IMR-90 (cell line): ENCODE measurements around the gene APCDD1L. TPM values are rescaled to one million over a fixed set of nuclear protein-coding genes. Genes with fewer than 3 reads are reported as not detected.

ENCODE experiments used
- ATAC-seq: fragments of 200-7000 bp; cut with Tn5 transposase; 2 replicates; pipeline ENCODE4 v1.9.1; 2020; ENCODE audit warnings: low read depth, mild to moderate bottlenecking, moderate library complexity
- BruUV-seq: library from RNA; stranded (reverse); fragments of 400-500 nt; replicated peaks from 2 replicates; lab custom pipeline; 2021; lab: Mats Ljungman, UMichigan
- CTCF ChIA-PET: fragments of 300-600 bp; formaldehyde crosslinking; extraction: SDS; loops from one replicate; lab custom pipeline; 2021; ENCODE audit warnings: antibody characterized with exemption; lab: Yijun Ruan, JAX
- POLR2A ChIA-PET: fragments of 300-600 bp; sonication (Branson Sonifier 250); formaldehyde crosslinking; loops from one replicate; lab custom pipeline; 2022; ENCODE audit warnings: antibody characterized with exemption; ENCODE audit not compliant: unreplicated experiment; lab: Charles Lee
- DNase-seq: peaks from one replicate; pipeline ENCODE4 v3.0.0; 2013
- H2AFZ ChIP-seq: replicated peaks from 2 replicates; pipeline ENCODE3; 2013; ENCODE audit warnings: low read length, mild to moderate bottlenecking; ENCODE audit not compliant: poor library complexity
- H2AK5ac ChIP-seq: 2 replicates; pipeline ENCODE4 v1.6.1; 2013; ENCODE audit warnings: low read depth, low read length, inconsistent platforms
- H2AK9ac ChIP-seq: replicated peaks from 2 replicates; pipeline ENCODE3; 2013; ENCODE audit warnings: mild to moderate bottlenecking, low read depth, low read length, moderate library complexity; ENCODE audit not compliant: poor library complexity
- H2BK120ac ChIP-seq: 2 replicates; pipeline ENCODE4 v1.6.1; 2013; ENCODE audit warnings: low read depth, low read length, inconsistent platforms
- H2BK15ac ChIP-seq: 3 replicates; pipeline ENCODE4 v1.6.1; 2013; ENCODE audit warnings: low read depth, low read length, inconsistent platforms
- H2BK20ac ChIP-seq: 2 replicates; pipeline ENCODE4 v1.6.1; 2013; ENCODE audit warnings: low read depth, mild to moderate bottlenecking, inconsistent platforms, low read length, moderate library complexity
- H2BK5ac ChIP-seq: 2 replicates; pipeline ENCODE4 v1.6.1; 2013; ENCODE audit warnings: mild to moderate bottlenecking, low read depth, low read length, inconsistent platforms; ENCODE audit not compliant: poor library complexity, severe bottlenecking
- H3K14ac ChIP-seq: replicated peaks from 2 replicates; pipeline ENCODE4 v1.6.1; 2013; ENCODE audit warnings: low read depth, low read length, inconsistent platforms
- H3K18ac ChIP-seq: 2 replicates; pipeline ENCODE4 v1.6.1; 2013; ENCODE audit warnings: low read depth, low read length, control low read depth
- H3K23ac ChIP-seq: 2 replicates; pipeline ENCODE4 v1.6.1; 2013; ENCODE audit warnings: low read depth, low read length, inconsistent platforms
- H3K27ac ChIP-seq: 2 replicates; pipeline ENCODE4 v1.5.1; 2013; ENCODE audit warnings: mild to moderate bottlenecking, control low read depth, low read length; ENCODE audit not compliant: insufficient read depth
- H3K27me3 ChIP-seq: 2 replicates; pipeline ENCODE4 v1.6.1; 2013; ENCODE audit warnings: low read length; ENCODE audit not compliant: control insufficient read depth, insufficient read depth
- H3K36me3 ChIP-seq: 2 replicates; pipeline ENCODE4 v1.6.1; 2013; ENCODE audit warnings: low read length, mixed read lengths; ENCODE audit not compliant: control insufficient read depth, insufficient read depth
- H3K4ac ChIP-seq: 2 replicates; pipeline ENCODE4 v1.6.1; 2013; ENCODE audit warnings: low read depth, low read length, inconsistent platforms
- H3K4me1 ChIP-seq: 2 replicates; pipeline ENCODE4 v1.6.1; 2013; ENCODE audit warnings: low read length, mixed read lengths; ENCODE audit not compliant: control insufficient read depth, insufficient read depth
- H3K4me2 ChIP-seq: 2 replicates; pipeline ENCODE4 v1.6.1; 2013; ENCODE audit warnings: low read depth, mild to moderate bottlenecking, control low read depth, low read length, moderate library complexity
- H3K4me3 ChIP-seq: 2 replicates; pipeline ENCODE4 v1.5.1; 2013; ENCODE audit warnings: low read depth, mild to moderate bottlenecking, control low read depth, low read length, moderate library complexity; ENCODE audit not compliant: insufficient read depth
- H3K56ac ChIP-seq: 2 replicates; pipeline ENCODE4 v1.6.1; 2013; ENCODE audit warnings: low read length, inconsistent platforms; ENCODE audit not compliant: insufficient read depth; ENCODE audit errors: extremely low read depth
- H3K79me1 ChIP-seq, 2 experiments: 2 replicates each; pipeline ENCODE4 v1.6.1; 2013; ENCODE audit warnings: low read length in 2 of 2, inconsistent platforms in 1 of 2, low read depth in 1 of 2
- H3K9ac ChIP-seq: 2 replicates; pipeline ENCODE4 v1.6.1; 2013; ENCODE audit warnings: low read depth, low read length, control low read depth
- H3K9me1 ChIP-seq: 2 replicates; pipeline ENCODE4 v1.6.1; 2013; ENCODE audit warnings: low read length, inconsistent platforms; ENCODE audit not compliant: insufficient read depth
- H3K9me3 ChIP-seq: 2 replicates; pipeline ENCODE4 v1.6.1; 2013; ENCODE audit warnings: low read length; ENCODE audit not compliant: control insufficient read depth, insufficient read depth
- H4K20me1 ChIP-seq: 2 replicates; pipeline ENCODE4 v1.6.1; 2013; ENCODE audit warnings: low read length, inconsistent platforms; ENCODE audit not compliant: insufficient read depth
- H4K5ac ChIP-seq: 2 replicates; pipeline ENCODE4 v1.6.1; 2013; ENCODE audit warnings: mild to moderate bottlenecking, low read depth, low read length, control low read depth
- H4K8ac ChIP-seq, 2 experiments: 2 replicates each; pipeline ENCODE4 v1.6.1; 2013; ENCODE audit warnings: low read depth in 2 of 2, low read length in 2 of 2, control low read depth in 1 of 2, inconsistent platforms in 1 of 2
- H4K91ac ChIP-seq: 2 replicates; pipeline ENCODE4 v1.6.1; 2013; ENCODE audit warnings: low read depth, low read length, inconsistent platforms; ENCODE audit not compliant: insufficient read depth
- CHD1 ChIP-seq: IDR thresholded peaks from 2 replicates; pipeline ENCODE4 v1.6.1; 2012; ENCODE audit warnings: low read depth, low read length, improper control_type of control experiment
- FOS ChIP-seq: fragments of 150-350 bp; IDR thresholded peaks from 2 replicates; pipeline ENCODE4 v1.6.1; 2016; ENCODE audit warnings: low read depth, low read length
- MAFK ChIP-seq: IDR thresholded peaks from 2 replicates; pipeline ENCODE4 v1.6.1; 2012; ENCODE audit warnings: low read depth, low read length, improper control_type of control experiment
- MXI1 ChIP-seq: IDR thresholded peaks from 2 replicates; pipeline ENCODE4 v1.6.1; 2012; ENCODE audit warnings: low read depth, mild to moderate bottlenecking, low read length, moderate library complexity, borderline replicate concordance
- NFE2L2 ChIP-seq: fragments of 150-350 bp; IDR thresholded peaks from 2 replicates; pipeline ENCODE4 v1.6.1; 2016; ENCODE audit warnings: low read depth, mild to moderate bottlenecking, low read length
- POLR2A ChIP-seq: IDR thresholded peaks from 2 replicates; pipeline ENCODE4 v1.6.1; 2012; ENCODE audit warnings: mild to moderate bottlenecking, low read depth, low read length
- RCOR1 ChIP-seq: IDR thresholded peaks from 2 replicates; pipeline ENCODE4 v1.6.1; 2012; ENCODE audit warnings: mild to moderate bottlenecking, low read length, improper control_type of control experiment; ENCODE audit not compliant: insufficient replicate concordance
- RFX5 ChIP-seq: IDR thresholded peaks from 2 replicates; pipeline ENCODE4 v1.8.0; 2012; ENCODE audit warnings: low read depth, mild to moderate bottlenecking, low read length, moderate library complexity
- SMC3 ChIP-seq: fragments of 150-350 bp; IDR thresholded peaks from 2 replicates; pipeline ENCODE4 v1.6.1; 2016; ENCODE audit warnings: low read depth, mild to moderate bottlenecking, antibody characterized with exemption, low read length, moderate library complexity
- WGBS, 2 experiments: methylation state at CpG; one replicate each; pipeline versions ENCODE4 v1.1.5 to v1.1.7; 2013; ENCODE audit warnings: missing lambda C conversion rate in 2 of 2; ENCODE audit not compliant: insufficient read length in 1 of 2; ENCODE audit errors: extremely low coverage in 2 of 2; 5-methylcytosine and 5-hydroxymethylcytosine counted together
- dilution Hi-C: fragments of 300-500 bp; cut with HindIII; formaldehyde crosslinking; loops from one replicate; pipeline ENCODE4 v1.14.3; 2018; ENCODE audit warnings: low sequenced_read_pairs; ENCODE audit not compliant: unreplicated experiment
- in situ Hi-C: fragments of 300-500 bp; cut with MboI; formaldehyde crosslinking; loops from 3 replicates; pipeline ENCODE4 v1.14.3; 2019; ENCODE audit warnings: low sequenced_read_pairs, inconsistent platforms, mixed read lengths
- intact Hi-C: fragments of 100-400 bp; cut with micrococcal nuclease; formaldehyde crosslinking; loops from 2 replicates; pipeline ENCODE4 v1.10.0; 2022
- polyA plus RNA-seq, 3 experiments: library from polyadenylated mRNA; depleted of rRNA; stranded (reverse); fragments of >200 nt; gene quantifications; 2 replicates each; pipeline ENCODE4 v1.2.3, GENCODE V29; 2012; ENCODE audit warnings: low replicate concordance in 1 of 3
- total RNA-seq: library from RNA; depleted of rRNA; stranded (reverse); fragments of >200 nt; gene quantifications from 2 replicates; pipeline ENCODE4 v1.2.3, GENCODE V29; 2012

Gene APCDD1L
- total and polyA plus RNA-seq, 2 of the 4 experiments (the other 2 are of a cell fraction): 2.5 to 18.3 TPM

DNA sequence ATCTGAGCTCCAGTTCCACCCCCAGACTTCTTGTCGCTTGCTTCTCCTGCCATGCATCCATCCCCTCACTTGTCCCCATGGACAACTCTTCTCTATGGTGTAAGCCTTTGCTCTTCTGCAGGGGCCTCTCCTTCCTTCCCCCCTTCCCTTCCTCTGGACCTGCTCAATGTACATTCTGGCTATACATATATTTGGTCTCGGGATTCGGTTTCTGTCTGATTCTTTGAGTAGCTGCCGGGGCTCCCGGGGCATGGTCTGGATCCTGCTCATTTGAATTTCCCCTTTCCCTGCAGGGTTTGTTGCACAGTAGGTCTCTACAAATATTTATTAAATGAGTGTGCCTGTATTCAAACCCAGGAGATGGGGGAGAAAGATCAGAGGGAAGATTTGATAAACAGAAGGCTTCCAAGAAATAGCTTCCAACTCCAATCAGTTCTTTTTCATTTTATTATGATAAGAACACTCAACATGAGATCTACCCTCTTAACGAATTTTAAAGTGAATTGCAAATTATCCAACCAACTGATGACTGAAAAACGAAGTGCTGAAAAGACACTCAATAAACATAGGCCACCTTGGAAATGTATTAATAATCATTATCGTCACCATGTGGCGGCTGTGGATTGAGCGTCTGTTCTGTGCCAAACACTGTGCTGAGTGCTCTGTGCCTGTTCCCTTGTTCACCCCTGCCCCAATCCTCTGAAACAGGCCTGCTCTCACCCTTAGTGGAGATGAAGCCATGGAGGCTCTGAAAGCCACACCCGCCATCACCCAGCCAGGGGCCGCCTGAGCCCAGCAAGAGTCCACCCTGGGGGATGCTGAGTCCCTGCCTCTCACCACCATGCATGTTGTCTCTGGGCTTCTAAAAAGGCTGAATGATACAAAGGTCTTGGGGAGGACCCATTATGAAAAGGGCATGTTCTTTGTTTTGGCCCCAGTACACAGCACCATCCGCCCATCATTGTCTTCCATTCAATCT is 34.3 kb upstream of the APCDD1L start:
- H2BK20ac ChIP-seq: peak overlapping the region; percentile 73
- TF ChIP-seq RCOR1 (no peak), NFE2L2 (no peak), POLR2A (no peak), FOS (no peak), MXI1 (no peak), CHD1 (no peak), RFX5 (no peak), MAFK (no peak), SMC3 (no peak)
- H3K18ac ChIP-seq: peak overlapping the region; percentile 33; the same call in 1 of the 2 replicates
- peak overlapping the region; percentile 95 for H2AK5ac ChIP-seq
- no peak overlapping the region for H2AK9ac ChIP-seq
- peak overlapping the region; percentile 36 for H4K8ac ChIP-seq
- no peak for DNase-seq
- ChIA-PET CTCF (no interaction called here), POLR2A (no interaction called here)
- H3K79me1 ChIP-seq: peaks cover 0 to 5% of the 10 kb centered on the region in 2 experiments; a peak in 1 of 4 replicates
- peak overlapping the region; percentile 68 for H3K4ac ChIP-seq
- peak overlapping the region; percentile 53 for H2BK120ac ChIP-seq
- 85% methylated on average over 4 of the region's 13 CpGs; no CpG with 5 or more reads in 1 of the 2 experiments for WGBS, 2 experiments
- H3K9me1 ChIP-seq: peaks cover 28% of the 10 kb centered on the region; the same call in 1 of the 2 replicates
- H2BK15ac ChIP-seq: peak overlapping the region; percentile 67; the same call in 2 of the 3 replicates
- ATAC-seq: no peak
- H2BK5ac ChIP-seq: peak overlapping the region; percentile 42
- H3K23ac ChIP-seq: peak overlapping the region; percentile 14; the same call in 1 of the 2 replicates
- no peak overlapping the region for H3K56ac ChIP-seq
- no peaks in the 10 kb centered on the region for H3K9me3 ChIP-seq
- no peaks in the 10 kb centered on the region for H3K27me3 ChIP-seq
- H4K91ac ChIP-seq: peak overlapping the region; percentile 67
- H3K14ac ChIP-seq: peak overlapping the region; percentile 49
- dilution Hi-C loops (no loop called here), in situ Hi-C loops (no loop called here), intact Hi-C loops (no loop called here)
- H2AFZ ChIP-seq: no peak overlapping the region
- peak overlapping the region; percentile 11; the same call in 1 of the 2 replicates for H4K5ac ChIP-seq
- H4K20me1 ChIP-seq: no peaks in the 10 kb centered on the region
- peak overlapping the region; percentile 5; the same call in 1 of the 2 replicates for H3K27ac ChIP-seq
- no peak overlapping the region for H3K4me3 ChIP-seq
- peaks cover 40% of the 10 kb centered on the region for H3K4me1 ChIP-seq
- no peak overlapping the region for H3K4me2 ChIP-seq
- no peaks in the 10 kb centered on the region for H3K36me3 ChIP-seq
- BruUV-seq: no TSS peak
- no peak overlapping the region for H3K9ac ChIP-seq
